Endothelial cell of umbilical vein (primary cell): ENCODE results near the gene CAMK2N2.

Experiments
- CTCF ChIP-seq, 2 donors: IDR thresholded peaks; 1 replicate in 1 of 2; 2 replicates in 1 of 2; pipeline ENCODE4 v1.5.1; 2011; ENCODE audit warnings: low read length in 2 of 2, mild to moderate bottlenecking in 2 of 2, moderate library complexity in 2 of 2, control low read depth in 1 of 2, inconsistent platforms in 1 of 2, low read depth in 1 of 2; ENCODE audit not compliant: insufficient read depth in 1 of 2; ENCODE audit errors: extremely low read depth in 1 of 2
- EZH2 ChIP-seq: IDR thresholded peaks from 2 replicates; pipeline ENCODE4 v1.6.1; 2012; ENCODE audit warnings: borderline replicate concordance, low read depth, mild to moderate bottlenecking, moderate library complexity, low read length, inconsistent platforms; ENCODE audit not compliant: severe bottlenecking
- FOS ChIP-seq: IDR thresholded peaks from 2 replicates; pipeline ENCODE4 v1.6.1; 2011; ENCODE audit warnings: mild to moderate bottlenecking, low read length, moderate library complexity, borderline replicate concordance; ENCODE audit not compliant: insufficient read depth
- JUN ChIP-seq: IDR thresholded peaks from 2 replicates; pipeline ENCODE4 v1.6.1; 2011; ENCODE audit warnings: borderline replicate concordance, low read depth; ENCODE audit not compliant: insufficient read length, insufficient read depth
- MAX ChIP-seq: IDR thresholded peaks from 2 replicates; pipeline ENCODE4 v1.6.1; 2011; ENCODE audit not compliant: insufficient read depth, insufficient read length
- MYC ChIP-seq: IDR thresholded peaks from one replicate; pipeline ENCODE4 v1.6.1; 2011; ENCODE audit warnings: mild to moderate bottlenecking, low read depth, low read length
- POLR2A ChIP-seq: IDR thresholded peaks from 2 replicates; pipeline ENCODE4 v1.6.1; 2012; ENCODE audit warnings: low read depth, mild to moderate bottlenecking, control low read depth, low read length
- POLR2AphosphoS5 ChIP-seq: IDR thresholded peaks from 2 replicates; pipeline ENCODE4 v1.6.1; 2012; ENCODE audit warnings: low read depth, mild to moderate bottlenecking, control low read depth, low read length, moderate library complexity; ENCODE audit not compliant: insufficient read depth

GRCh38 chr3:184238246-184238818 is 23.0 kb downstream of the CAMK2N2 start:
- TF ChIP-seq POLR2AphosphoS5 (no peak), CTCF (IDR thresholded peaks at IDR 0.05; ENCODE audit: extremely low read depth in 1 of 2, insufficient read depth in 1 of 2, low read depth in 1 of 2, low read length in 2 of 2) (no peak), EZH2 (no peak), MYC (no peak), FOS (no peak), POLR2A (no peak), JUN (no peak), MAX (no peak)
